PC-3 (cell line): Measurements from ENCODE around the gene KRT82. TPM values are rescaled to one million over a fixed set of nuclear protein-coding genes. Genes with fewer than 3 reads are reported as not detected.

Experiments used
- ATAC-seq: fragments of 200-7000 bp; cut with Tn5 transposase; 2 replicates; pipeline ENCODE4 v1.9.1; 2020; ENCODE audit warnings: mild to moderate bottlenecking, moderate library complexity
- BruUV-seq: library from RNA; stranded (reverse); fragments of 400-500 nt; replicated peaks from 2 replicates; lab custom pipeline; 2021; lab: Mats Ljungman, UMichigan
- CTCF ChIA-PET: fragments of 300-600 bp; sonication (Branson Sonifier 250); formaldehyde crosslinking; loops from one replicate; lab custom pipeline; 2022; ENCODE audit warnings: antibody characterized with exemption; lab: Charles Lee
- POLR2A ChIA-PET: fragments of 300-600 bp; sonication (Branson Sonifier 250); formaldehyde crosslinking; loops from one replicate; lab custom pipeline; 2022; ENCODE audit warnings: antibody characterized with exemption; ENCODE audit not compliant: unreplicated experiment; lab: Charles Lee
- DNase-seq: peaks from one replicate; pipeline ENCODE4 v3.0.0-alpha.2; 2015
- H2AFZ ChIP-seq: fragments of 300-600 bp; sonication (generic); 2 replicates; pipeline ENCODE4 v1.6.0; 2016; ENCODE audit warnings: antibody characterized with exemption, low read length
- H3F3A ChIP-seq: fragments of 300-600 bp; sonication (generic); one replicate; pipeline ENCODE4 v1.6.0; 2017; ENCODE audit warnings: antibody characterized with exemption, low read length, control low read depth, mild to moderate bottlenecking; ENCODE audit not compliant: unreplicated experiment
- H3K27ac ChIP-seq: fragments of 300-600 bp; sonication (generic); 2 replicates; pipeline ENCODE4 v1.5.1; 2016; ENCODE audit warnings: mild to moderate bottlenecking, low read length
- H3K27me3 ChIP-seq: fragments of 300-600 bp; sonication (generic); 2 replicates; pipeline ENCODE4 v1.6.1; 2016; ENCODE audit warnings: low read length, mixed read lengths
- H3K36me3 ChIP-seq: fragments of 300-600 bp; sonication (generic); 2 replicates; pipeline ENCODE4 v1.6.1; 2016; ENCODE audit warnings: low read depth, mixed run types, low read length, mixed read lengths
- H3K4me1 ChIP-seq: fragments of 300-600 bp; sonication (generic); 2 replicates; pipeline ENCODE4 v1.5.1; 2016; ENCODE audit warnings: low read length; ENCODE audit not compliant: insufficient read depth
- H3K4me2 ChIP-seq: fragments of 300-600 bp; sonication (generic); 2 replicates; pipeline ENCODE4 v1.6.0; 2016; ENCODE audit warnings: low read length
- H3K4me3 ChIP-seq: fragments of 300-600 bp; sonication (generic); 2 replicates; pipeline ENCODE4 v1.5.1; 2016; ENCODE audit warnings: mild to moderate bottlenecking, low read length, mixed read lengths
- H3K79me2 ChIP-seq: fragments of 300-600 bp; sonication (generic); 2 replicates; pipeline ENCODE4 v1.6.1; 2017; ENCODE audit warnings: low read length, mixed read lengths
- H3K9ac ChIP-seq: fragments of 300-600 bp; sonication (generic); 2 replicates; pipeline ENCODE4 v1.6.0; 2016; ENCODE audit warnings: mild to moderate bottlenecking, low read length
- H3K9me2 ChIP-seq: fragments of 300-600 bp; sonication (generic); replicated peaks from 2 replicates; pipeline ENCODE4 v1.6.1; 2016; ENCODE audit warnings: mixed run types, low read length, mixed read lengths
- H3K9me3 ChIP-seq: fragments of 300-600 bp; sonication (generic); 2 replicates; pipeline ENCODE4 v1.6.1; 2016; ENCODE audit warnings: low read length, mixed read lengths
- H4K20me1 ChIP-seq: fragments of 300-600 bp; sonication (generic); 2 replicates; pipeline ENCODE4 v1.6.1; 2016; ENCODE audit warnings: low read length, mixed read lengths
- EZH2 ChIP-seq: fragments of 300-600 bp; sonication (generic); IDR thresholded peaks from one replicate; pipeline ENCODE4 v1.6.1; 2017; ENCODE audit warnings: antibody characterized with exemption, mild to moderate bottlenecking, low read length; ENCODE audit not compliant: unreplicated experiment
- EZH2phosphoT487 ChIP-seq: fragments of 300-600 bp; sonication (generic); IDR thresholded peaks from 2 replicates; pipeline ENCODE4 v1.6.1; 2018; ENCODE audit warnings: mild to moderate bottlenecking, antibody characterized with exemption, low read length, borderline replicate concordance
- intact Hi-C: fragments of 100-400 bp; cut with micrococcal nuclease; formaldehyde crosslinking; loops from 2 replicates; pipeline ENCODE4 v1.9.0; 2023
- total RNA-seq: library from RNA; depleted of rRNA; stranded (reverse); fragments of >200 nt; gene quantifications from 2 replicates; pipeline ENCODE4 v1.2.3, GENCODE V29; 2014
- TF ChIP-seq, protein P1 (sequence below): fragments of 300-600 bp; sonication (generic); conservative IDR thresholded peaks from 2 replicates; pipeline ENCODE4 v1.5.1; 2017; ENCODE audit warnings: antibody characterized with exemption, low read depth, mild to moderate bottlenecking, low read length

The KRT82 gene
- total RNA-seq, 1 experiment from 2014 or later, result 0.29 TPM

DNA sequence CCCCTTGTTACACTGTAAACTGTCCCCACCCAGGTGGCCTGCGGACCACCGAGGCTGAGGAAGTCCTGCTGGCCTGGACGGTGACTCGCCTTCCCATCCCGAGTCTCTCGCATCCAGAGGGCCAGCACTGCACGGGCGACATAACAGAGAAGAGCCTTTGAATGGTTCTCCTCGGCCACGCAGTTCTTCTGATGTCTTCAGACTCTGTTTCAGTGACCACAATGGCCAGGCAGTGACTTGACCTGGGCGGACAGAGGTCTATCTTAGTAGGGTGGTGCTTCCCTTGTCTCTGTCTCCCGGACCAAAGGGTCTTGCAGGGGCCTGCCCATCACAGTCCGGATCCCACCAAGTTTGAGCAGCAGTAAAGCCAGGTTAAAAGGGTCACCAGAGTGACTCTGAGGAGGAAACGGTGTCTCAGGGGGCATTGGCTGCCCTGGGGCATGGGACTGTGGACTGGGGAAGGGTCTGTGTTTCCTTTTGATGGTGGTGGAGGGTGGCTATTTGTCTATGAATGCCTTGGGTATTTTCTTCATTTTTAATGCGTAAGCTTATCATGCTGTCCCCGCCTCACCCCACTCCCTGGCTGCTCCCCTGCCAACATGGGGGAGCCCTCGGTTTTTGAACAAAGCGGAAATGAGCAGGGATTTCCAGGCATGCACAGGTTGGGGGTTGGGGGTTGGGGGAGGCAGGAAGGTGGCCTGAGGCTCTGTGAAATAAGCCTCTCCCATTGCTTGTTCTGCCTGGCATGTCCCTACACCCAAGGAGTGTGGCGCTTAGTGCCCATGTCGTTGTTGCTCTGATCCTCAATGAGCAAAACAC lies 49.2 kb downstream of the KRT82 start:
- Histone ChIP-seq H2AFZ (no peak overlapping the region), H3K4me3 (no peak overlapping the region), H3K4me2 (no peak overlapping the region), H3K9me3 (no peaks in the 10 kb centered on the region), H3K36me3 (no peaks in the 10 kb centered on the region), H3K9me2 (no peaks in the 10 kb centered on the region), H4K20me1 (no peaks in the 10 kb centered on the region), H3K4me1 (peaks cover 3% of the 10 kb centered on the region; the same call in 1 of the 2 replicates), H3K79me2 (no peaks in the 10 kb centered on the region), H3K27ac (no peak overlapping the region), H3F3A (no peaks in the 10 kb centered on the region), H3K9ac (no peak overlapping the region), H3K27me3 (no peaks in the 10 kb centered on the region)
- intact Hi-C loops, result no loop called here
- DNase-seq (no peak), ATAC-seq (no peak)
- ChIA-PET POLR2A (no interaction called here), CTCF (no interaction called here)
- TF ChIP-seq, protein P1, sequence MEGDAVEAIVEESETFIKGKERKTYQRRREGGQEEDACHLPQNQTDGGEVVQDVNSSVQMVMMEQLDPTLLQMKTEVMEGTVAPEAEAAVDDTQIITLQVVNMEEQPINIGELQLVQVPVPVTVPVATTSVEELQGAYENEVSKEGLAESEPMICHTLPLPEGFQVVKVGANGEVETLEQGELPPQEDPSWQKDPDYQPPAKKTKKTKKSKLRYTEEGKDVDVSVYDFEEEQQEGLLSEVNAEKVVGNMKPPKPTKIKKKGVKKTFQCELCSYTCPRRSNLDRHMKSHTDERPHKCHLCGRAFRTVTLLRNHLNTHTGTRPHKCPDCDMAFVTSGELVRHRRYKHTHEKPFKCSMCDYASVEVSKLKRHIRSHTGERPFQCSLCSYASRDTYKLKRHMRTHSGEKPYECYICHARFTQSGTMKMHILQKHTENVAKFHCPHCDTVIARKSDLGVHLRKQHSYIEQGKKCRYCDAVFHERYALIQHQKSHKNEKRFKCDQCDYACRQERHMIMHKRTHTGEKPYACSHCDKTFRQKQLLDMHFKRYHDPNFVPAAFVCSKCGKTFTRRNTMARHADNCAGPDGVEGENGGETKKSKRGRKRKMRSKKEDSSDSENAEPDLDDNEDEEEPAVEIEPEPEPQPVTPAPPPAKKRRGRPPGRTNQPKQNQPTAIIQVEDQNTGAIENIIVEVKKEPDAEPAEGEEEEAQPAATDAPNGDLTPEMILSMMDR, result no peak
- TF ChIP-seq EZH2phosphoT487 (no peak), EZH2 (no peak)
- BruUV-seq, result no TSS peak

DNA sequence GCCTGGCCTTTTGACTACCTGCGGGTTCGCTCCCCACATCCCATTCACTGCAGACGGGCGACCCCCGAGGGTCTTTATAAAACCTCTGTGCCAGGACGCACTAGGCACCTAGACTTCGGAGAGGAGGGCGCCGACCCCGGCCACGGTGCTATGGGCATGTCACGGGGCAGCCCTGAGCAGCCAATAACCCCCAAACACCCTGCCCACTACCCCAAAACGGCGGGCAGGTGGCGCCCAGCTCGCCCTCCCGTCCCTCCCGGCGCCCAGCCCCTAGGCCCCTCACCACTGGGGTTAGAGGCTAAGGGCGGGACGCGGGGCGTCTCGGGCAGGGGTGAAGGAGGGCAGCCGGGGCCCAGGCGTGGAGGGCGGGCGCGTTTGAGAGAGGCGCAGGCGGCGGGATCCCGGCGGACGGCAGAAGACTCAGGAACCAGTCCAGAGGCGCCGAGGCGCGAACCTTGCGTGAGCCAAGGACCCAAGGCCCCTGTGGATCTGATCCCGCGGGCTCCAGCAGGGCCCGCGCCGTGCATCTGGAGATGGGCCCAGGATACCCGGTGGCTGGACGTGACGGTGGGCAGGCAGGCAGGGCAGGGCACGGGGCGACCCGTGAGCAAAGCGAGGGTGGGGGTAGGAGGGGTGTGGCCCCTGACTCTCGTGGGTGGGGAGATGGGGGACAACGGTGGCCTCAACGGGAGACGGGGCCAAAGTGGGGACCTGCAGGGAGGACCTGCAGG lies 49.9 kb downstream of the KRT82 start:
- intact Hi-C loops, result no loop called here
- H3K27ac ChIP-seq, result no peak overlapping the region
- no TSS peak for BruUV-seq
- no peak overlapping the region for H3K9ac ChIP-seq
- H3K9me3 ChIP-seq, result no peaks in the 10 kb centered on the region
- peaks cover 3% of the 10 kb centered on the region; the same call in 1 of the 2 replicates for H3K4me1 ChIP-seq
- H3K79me2 ChIP-seq, result no peaks in the 10 kb centered on the region
- no peaks in the 10 kb centered on the region for H3F3A ChIP-seq
- CTCF ChIA-PET, result no interaction called here
- DNase-seq (no peak), ATAC-seq (no peak)
- H4K20me1 ChIP-seq, result no peaks in the 10 kb centered on the region
- POLR2A ChIA-PET, result no interaction called here
- H3K4me2 ChIP-seq, result no peak overlapping the region
- no peak overlapping the region for H3K4me3 ChIP-seq
- no peak overlapping the region for H2AFZ ChIP-seq
- no peaks in the 10 kb centered on the region for H3K9me2 ChIP-seq
- no peaks in the 10 kb centered on the region for H3K36me3 ChIP-seq
- TF ChIP-seq EZH2phosphoT487, result no peak
- TF ChIP-seq, protein P1, result no peak
- no peak for TF ChIP-seq EZH2
- no peaks in the 10 kb centered on the region for H3K27me3 ChIP-seq

DNA sequence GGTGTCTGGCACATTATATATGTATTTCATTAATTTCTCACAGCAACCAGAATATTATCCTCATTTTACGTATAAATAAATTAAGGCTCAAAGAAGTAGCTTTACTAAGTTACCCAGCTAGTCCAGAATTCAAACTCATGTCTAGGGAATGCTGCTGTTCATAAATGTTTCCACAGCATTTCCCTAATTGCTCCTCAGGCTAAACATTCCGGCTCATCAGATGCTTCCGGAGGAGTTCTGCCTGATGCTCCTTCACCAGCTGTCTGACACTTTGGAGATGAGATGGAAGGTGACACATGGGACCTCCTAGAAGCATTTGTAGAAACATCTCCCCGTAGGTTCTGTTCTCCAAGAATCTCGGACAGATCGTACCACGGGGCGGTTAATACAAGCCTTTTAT lies 51.0 kb downstream of the KRT82 start:
- TF ChIP-seq EZH2 (no peak), EZH2phosphoT487 (no peak)
- TF ChIP-seq, protein P1, result no peak
- Histone ChIP-seq H3K27me3 (no peaks in the 10 kb centered on the region), H4K20me1 (no peaks in the 10 kb centered on the region), H3K9ac (no peak overlapping the region), H3K79me2 (no peaks in the 10 kb centered on the region), H3K9me3 (no peaks in the 10 kb centered on the region), H3K4me1 (peaks cover 3% of the 10 kb centered on the region; the same call in 1 of the 2 replicates), H3K4me2 (no peak overlapping the region), H3F3A (no peaks in the 10 kb centered on the region), H3K9me2 (no peaks in the 10 kb centered on the region), H2AFZ (no peak overlapping the region), H3K27ac (no peak overlapping the region), H3K36me3 (no peaks in the 10 kb centered on the region), H3K4me3 (no peak overlapping the region)
- no TSS peak for BruUV-seq
- DNase-seq, result no peak
- CTCF ChIA-PET, result no interaction called here
- ATAC-seq, result no peak
- intact Hi-C loops, result no loop called here
- POLR2A ChIA-PET, result no interaction called here
